Uterus (tissue), 2 donors: ENCODE data around the gene BTD.

Experiments used
- POLR2A ChIP-seq, 2 donors: fragments of 450-650 bp; IDR thresholded peaks; one replicate each; pipeline ENCODE4 v1.6.1; 2016; ENCODE audit warnings: antibody characterized with exemption in 2 of 2, mild to moderate bottlenecking in 1 of 2, moderate library complexity in 1 of 2
- TF ChIP-seq, protein P1 (sequence below), 4 experiments: fragments of 200-600 bp in 2 of 4; fragments of 450-650 bp in 2 of 4; sonication (generic) in 2 of 4; IDR thresholded peaks; one replicate each; pipeline ENCODE4 v1.5.1; 2016 to 2019; ENCODE audit warnings: antibody characterized with exemption in 4 of 4, mild to moderate bottlenecking in 2 of 4, moderate library complexity in 1 of 4

DNA sequence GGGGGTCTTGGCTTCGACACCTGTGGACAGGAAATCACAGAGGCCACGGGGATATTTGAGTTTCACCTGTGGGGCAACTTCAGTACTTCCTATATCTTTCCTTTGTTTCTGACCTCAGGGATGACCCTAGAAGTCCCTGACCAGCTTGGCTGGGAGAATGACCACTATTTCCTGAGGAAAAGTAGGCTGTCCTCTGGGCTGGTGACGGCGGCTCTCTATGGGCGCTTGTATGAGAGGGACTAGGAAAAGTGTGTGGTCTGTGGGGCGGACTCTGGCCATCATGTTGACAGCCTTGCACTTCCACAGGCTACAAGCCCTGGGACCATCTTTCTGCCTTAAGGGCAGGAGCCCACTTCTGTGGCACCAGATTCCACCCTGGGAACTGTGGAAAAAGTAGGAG lies 43.7 kb downstream of the BTD start:
- TF ChIP-seq, protein P1, sequence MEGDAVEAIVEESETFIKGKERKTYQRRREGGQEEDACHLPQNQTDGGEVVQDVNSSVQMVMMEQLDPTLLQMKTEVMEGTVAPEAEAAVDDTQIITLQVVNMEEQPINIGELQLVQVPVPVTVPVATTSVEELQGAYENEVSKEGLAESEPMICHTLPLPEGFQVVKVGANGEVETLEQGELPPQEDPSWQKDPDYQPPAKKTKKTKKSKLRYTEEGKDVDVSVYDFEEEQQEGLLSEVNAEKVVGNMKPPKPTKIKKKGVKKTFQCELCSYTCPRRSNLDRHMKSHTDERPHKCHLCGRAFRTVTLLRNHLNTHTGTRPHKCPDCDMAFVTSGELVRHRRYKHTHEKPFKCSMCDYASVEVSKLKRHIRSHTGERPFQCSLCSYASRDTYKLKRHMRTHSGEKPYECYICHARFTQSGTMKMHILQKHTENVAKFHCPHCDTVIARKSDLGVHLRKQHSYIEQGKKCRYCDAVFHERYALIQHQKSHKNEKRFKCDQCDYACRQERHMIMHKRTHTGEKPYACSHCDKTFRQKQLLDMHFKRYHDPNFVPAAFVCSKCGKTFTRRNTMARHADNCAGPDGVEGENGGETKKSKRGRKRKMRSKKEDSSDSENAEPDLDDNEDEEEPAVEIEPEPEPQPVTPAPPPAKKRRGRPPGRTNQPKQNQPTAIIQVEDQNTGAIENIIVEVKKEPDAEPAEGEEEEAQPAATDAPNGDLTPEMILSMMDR (IDR thresholded peaks at IDR 0.05) = no peak
- TF ChIP-seq POLR2A (IDR thresholded peaks at IDR 0.05) = no peak
